CD14-positive monocyte (primary cell): ENCODE results near the gene CACNA1D. TPM values are rescaled to one million over a fixed set of nuclear protein-coding genes. Genes with fewer than 3 reads are reported as not detected.

Source experiments
- DNase-seq, 3 donors: peaks; one replicate each; pipeline ENCODE4 v3.0.0-alpha.2; 2011 to 2022
- H2AFZ ChIP-seq: 2 replicates; pipeline ENCODE4 v1.6.0; 2012; ENCODE audit warnings: mild to moderate bottlenecking, low read depth, low read length, inconsistent platforms; ENCODE audit not compliant: insufficient read depth, poor library complexity, severe bottlenecking
- H3K27ac ChIP-seq, 2 donors: 1 replicate in 1 of 2; 2 replicates in 1 of 2; pipeline ENCODE4 v1.5.1; 2012 to 2013; ENCODE audit warnings: low read length in 2 of 2, control low read depth in 1 of 2, inconsistent platforms in 1 of 2, low read depth in 1 of 2, mild to moderate bottlenecking in 1 of 2
- H3K27me3 ChIP-seq, 2 donors: one replicate each; pipeline versions ENCODE4 v1.6.0 to v1.6.1; 2011 to 2013; ENCODE audit warnings: low read length in 2 of 2; ENCODE audit not compliant: control insufficient read depth in 2 of 2, insufficient read depth in 2 of 2
- H3K36me3 ChIP-seq, 2 donors: replicated peaks in 1 of 2; 1 replicate in 1 of 2; 2 replicates in 1 of 2; pipeline versions ENCODE4 v1.5.1 to v1.6.1; 2012 to 2013; ENCODE audit warnings: low read length in 2 of 2, control low read depth in 1 of 2, inconsistent platforms in 1 of 2, mild to moderate bottlenecking in 1 of 2; ENCODE audit not compliant: insufficient read depth in 2 of 2, control insufficient read depth in 1 of 2
- H3K4me1 ChIP-seq, 2 donors: 1 replicate in 1 of 2; 2 replicates in 1 of 2; pipeline versions ENCODE4 v1.5.1 to v1.6.1; 2012 to 2013; ENCODE audit warnings: low read length in 2 of 2, control low read depth in 1 of 2, inconsistent platforms in 1 of 2, mild to moderate bottlenecking in 1 of 2, moderate library complexity in 1 of 2; ENCODE audit not compliant: insufficient read depth in 2 of 2, control insufficient read depth in 1 of 2
- H3K4me2 ChIP-seq: replicated peaks from 2 replicates; pipeline ENCODE3; 2012; ENCODE audit warnings: low read length, moderate library complexity, mild to moderate bottlenecking; ENCODE audit not compliant: poor library complexity, severe bottlenecking; ENCODE audit errors: extremely low read depth
- H3K4me3 ChIP-seq, 3 experiments: fragments of 200-600 bp in 1 of 3; sonication (generic) in 1 of 3; replicated peaks in 1 of 3; 1 replicate in 2 of 3; 2 replicates in 1 of 3; pipeline ENCODE4 v1.5.1; 2011 to 2013; ENCODE audit warnings: low read length in 3 of 3, mild to moderate bottlenecking in 3 of 3, control low read depth in 2 of 3, low read depth in 2 of 3, inconsistent platforms in 1 of 3, moderate library complexity in 1 of 3
- H3K79me2 ChIP-seq: 2 replicates; pipeline ENCODE4 v1.6.0; 2012; ENCODE audit warnings: mild to moderate bottlenecking, control low read depth, inconsistent platforms, low read length, moderate library complexity; ENCODE audit not compliant: insufficient read depth
- H3K9ac ChIP-seq: 2 replicates; pipeline ENCODE4 v1.6.0; 2017; ENCODE audit warnings: low read length, mild to moderate bottlenecking; ENCODE audit not compliant: insufficient read depth, poor library complexity, severe bottlenecking
- H3K9me3 ChIP-seq, 2 donors: replicated peaks in 1 of 2; 1 replicate in 1 of 2; 2 replicates in 1 of 2; pipeline versions ENCODE4 v1.5.1 to v1.6.1; 2012 to 2013; ENCODE audit warnings: low read length in 2 of 2, control low read depth in 1 of 2; ENCODE audit not compliant: control insufficient read depth in 1 of 2, insufficient read depth in 1 of 2
- H4K20me1 ChIP-seq: 2 replicates; pipeline ENCODE4 v1.6.0; 2012; ENCODE audit warnings: mild to moderate bottlenecking, low read length, control low read depth, moderate library complexity; ENCODE audit not compliant: insufficient read depth
- H3K27ac Mint-ChIP-seq, 7 donors: one replicate each; pipeline ENCODE4 v1.8.0; 2020; ENCODE audit warnings: mild to moderate bottlenecking in 7 of 7, mixed read lengths in 7 of 7, moderate library complexity in 6 of 7, inconsistent platforms in 2 of 7
- H3K27me3 Mint-ChIP-seq, 3 donors: one replicate each; pipeline ENCODE4 v1.8.0; 2021 to 2022; ENCODE audit warnings: low read depth in 3 of 3, mild to moderate bottlenecking in 3 of 3, mixed read lengths in 3 of 3, moderate library complexity in 3 of 3, inconsistent platforms in 1 of 3
- H3K36me3 Mint-ChIP-seq, 2 donors: one replicate each; pipeline ENCODE4 v1.8.0; 2020; ENCODE audit warnings: mixed read lengths in 2 of 2, inconsistent platforms in 1 of 2, mild to moderate bottlenecking in 1 of 2
- H3K4me1 Mint-ChIP-seq: one replicate; pipeline ENCODE4 v1.8.0; 2020; ENCODE audit warnings: mild to moderate bottlenecking, mixed read lengths
- H3K4me3 Mint-ChIP-seq, 2 donors: one replicate each; pipeline ENCODE4 v1.8.0; 2020; ENCODE audit warnings: mild to moderate bottlenecking in 2 of 2, mixed read lengths in 2 of 2, moderate library complexity in 1 of 2
- H3K9me3 Mint-ChIP-seq, 7 donors: one replicate each; pipeline ENCODE4 v1.8.0; 2020 to 2022; ENCODE audit warnings: mixed read lengths in 7 of 7, mild to moderate bottlenecking in 6 of 7, moderate library complexity in 6 of 7, inconsistent platforms in 2 of 7
- WGBS: methylation state at CpG from one replicate; pipeline ENCODE4 v1.1.5; 2013; ENCODE audit warnings: missing lambda C conversion rate; ENCODE audit not compliant: insufficient coverage; 5-methylcytosine and 5-hydroxymethylcytosine counted together
- intact Hi-C, 2 donors: fragments of 100-400 bp; cut with micrococcal nuclease; formaldehyde crosslinking; loops; one replicate each; pipeline versions ENCODE4 v1.15.0 to v1.15.1; 2023
- polyA plus RNA-seq, 3 donors: library from polyadenylated mRNA; depleted of rRNA in 1 of 3; unstranded in 2 of 3; stranded (reverse) in 1 of 3; fragments of 300-500 nt in 2 of 3; fragments of >200 nt in 1 of 3; fragmentation: Illumina TruSeq in 2 of 3; gene quantifications; 1 replicate in 2 of 3; 2 replicates in 1 of 3; pipeline ENCODE4 v1.2.3, GENCODE V29; 2012 to 2021
- TF ChIP-seq, protein P1 (sequence below): fragments of 200-600 bp; IDR thresholded peaks from one replicate; pipeline ENCODE4 v1.8.0; 2022; ENCODE audit warnings: antibody characterized with exemption, mild to moderate bottlenecking

Gene CACNA1D
- polyA plus RNA-seq, 3 donors = 0.29 to 1.2 (median 0.98) TPM

DNA sequence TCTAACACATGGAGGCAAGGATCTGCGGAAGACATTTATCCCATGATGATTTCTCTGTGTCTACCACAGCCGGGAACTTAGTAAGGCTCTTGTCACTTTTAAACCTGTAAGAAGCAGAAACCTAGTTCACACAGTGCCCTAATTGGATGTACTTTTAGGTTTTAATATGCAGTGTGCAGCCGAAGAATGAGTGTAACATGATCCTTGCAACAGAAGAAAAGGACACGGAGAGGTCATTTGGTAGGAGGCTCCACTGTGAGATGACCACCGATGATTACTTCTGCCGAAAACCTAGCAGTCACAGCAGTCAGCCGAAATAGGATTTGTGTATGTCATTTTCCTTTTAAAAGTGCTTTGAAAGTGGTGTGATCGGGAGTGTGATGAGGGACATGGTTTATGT, 6.8 kb downstream of the CACNA1D start:
- Histone ChIP-seq H3K79me2 (no peaks in the 10 kb centered on the region), H2AFZ (no peak overlapping the region), H3K27ac (no peak overlapping the region), H3K27me3 (peaks cover 30 to 32% of the 10 kb centered on the region in 2 donors), H3K36me3 (no peaks in the 10 kb centered on the region), H4K20me1 (no peaks in the 10 kb centered on the region), H3K4me2 (no peak overlapping the region), H3K9ac (no peak overlapping the region), H3K9me3 (peaks cover 0 to 2% of the 10 kb centered on the region in 2 donors), H3K4me1 (no peaks in the 10 kb centered on the region), H3K4me3 (no peak overlapping the region)
- H3K27ac Mint-ChIP-seq = no peak overlapping the region
- H3K4me3 Mint-ChIP-seq = no peak overlapping the region
- no peak for DNase-seq
- H3K9me3 Mint-ChIP-seq = peaks cover 0 to 6% (median 0%) of the 10 kb centered on the region in 7 donors
- 100% methylated on average over 3 of the region's 8 CpGs for WGBS
- H3K36me3 Mint-ChIP-seq = no peaks in the 10 kb centered on the region
- H3K4me1 Mint-ChIP-seq = no peaks in the 10 kb centered on the region
- intact Hi-C loops = no loop called here
- TF ChIP-seq, protein P1, sequence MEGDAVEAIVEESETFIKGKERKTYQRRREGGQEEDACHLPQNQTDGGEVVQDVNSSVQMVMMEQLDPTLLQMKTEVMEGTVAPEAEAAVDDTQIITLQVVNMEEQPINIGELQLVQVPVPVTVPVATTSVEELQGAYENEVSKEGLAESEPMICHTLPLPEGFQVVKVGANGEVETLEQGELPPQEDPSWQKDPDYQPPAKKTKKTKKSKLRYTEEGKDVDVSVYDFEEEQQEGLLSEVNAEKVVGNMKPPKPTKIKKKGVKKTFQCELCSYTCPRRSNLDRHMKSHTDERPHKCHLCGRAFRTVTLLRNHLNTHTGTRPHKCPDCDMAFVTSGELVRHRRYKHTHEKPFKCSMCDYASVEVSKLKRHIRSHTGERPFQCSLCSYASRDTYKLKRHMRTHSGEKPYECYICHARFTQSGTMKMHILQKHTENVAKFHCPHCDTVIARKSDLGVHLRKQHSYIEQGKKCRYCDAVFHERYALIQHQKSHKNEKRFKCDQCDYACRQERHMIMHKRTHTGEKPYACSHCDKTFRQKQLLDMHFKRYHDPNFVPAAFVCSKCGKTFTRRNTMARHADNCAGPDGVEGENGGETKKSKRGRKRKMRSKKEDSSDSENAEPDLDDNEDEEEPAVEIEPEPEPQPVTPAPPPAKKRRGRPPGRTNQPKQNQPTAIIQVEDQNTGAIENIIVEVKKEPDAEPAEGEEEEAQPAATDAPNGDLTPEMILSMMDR = no peak
- H3K27me3 Mint-ChIP-seq = peaks cover 28 to 61% (median 43%) of the 10 kb centered on the region in 3 donors

DNA sequence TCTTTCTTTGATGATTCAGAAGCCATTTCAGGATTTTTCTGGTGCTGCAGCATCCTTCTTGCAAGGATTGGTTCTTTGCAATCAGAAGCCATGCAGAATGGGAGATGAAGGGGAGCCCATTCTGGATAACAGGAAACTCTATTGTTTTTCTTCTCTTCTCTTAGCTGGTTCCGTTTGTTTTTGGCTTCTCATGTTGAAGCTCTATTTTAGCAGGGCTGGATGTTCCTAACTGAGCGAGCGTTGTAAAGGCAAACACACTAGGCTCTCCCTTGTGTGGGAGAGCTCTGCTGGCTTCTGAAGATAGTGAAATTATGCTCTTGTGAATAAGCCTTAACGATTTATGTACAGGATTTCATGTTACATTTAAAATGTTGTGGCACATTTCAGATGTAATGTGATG, 8.3 kb downstream of the CACNA1D start:
- no peak overlapping the region for H2AFZ ChIP-seq
- no peak overlapping the region for H3K9ac ChIP-seq
- H3K36me3 ChIP-seq = no peaks in the 10 kb centered on the region
- WGBS = 94% methylated on average over 3 of the region's 4 CpGs
- H3K27me3 ChIP-seq = peaks cover 16 to 19% of the 10 kb centered on the region in 2 donors
- intact Hi-C loops = no loop called here
- no peaks in the 10 kb centered on the region for H3K36me3 Mint-ChIP-seq
- no peaks in the 10 kb centered on the region for H4K20me1 ChIP-seq
- peaks cover 0 to 2% (median 0%) of the 10 kb centered on the region in 7 donors for H3K9me3 Mint-ChIP-seq
- no peaks in the 10 kb centered on the region for H3K79me2 ChIP-seq
- H3K27ac Mint-ChIP-seq = no peak overlapping the region
- H3K4me3 Mint-ChIP-seq = no peak overlapping the region
- no peaks in the 10 kb centered on the region for H3K4me1 ChIP-seq
- H3K27me3 Mint-ChIP-seq = peaks cover 19 to 55% (median 28%) of the 10 kb centered on the region in 3 donors
- no peak overlapping the region for H3K4me2 ChIP-seq
- H3K27ac ChIP-seq = no peak overlapping the region
- DNase-seq = no peak
- H3K9me3 ChIP-seq = no peaks in the 10 kb centered on the region
- no peak overlapping the region for H3K4me3 ChIP-seq
- TF ChIP-seq, protein P1 = no peak
- no peaks in the 10 kb centered on the region for H3K4me1 Mint-ChIP-seq
